Glutamatergic neuron (in vitro differentiated cells): Measurements from ENCODE around the gene NCOA4. TPM values are rescaled to one million over a fixed set of nuclear protein-coding genes. Genes with fewer than 3 reads are reported as not detected.
A peak's percentile ranks its signal among the peaks of the same experiment; 100 is the strongest.

ENCODE experiments used
- DNase-seq: peaks from one replicate; pipeline ENCODE4 v3.0.0; 2022
- H3K27ac Mint-ChIP-seq: one replicate; pipeline ENCODE4 v1.8.0; 2020; ENCODE audit warnings: mild to moderate bottlenecking, mixed read lengths, inconsistent platforms; ENCODE audit not compliant: unreplicated experiment
- H3K27me3 Mint-ChIP-seq: one replicate; pipeline ENCODE4 v1.8.0; 2020; ENCODE audit warnings: mild to moderate bottlenecking, moderate library complexity, mixed read lengths, inconsistent platforms; ENCODE audit not compliant: unreplicated experiment
- H3K36me3 Mint-ChIP-seq: one replicate; pipeline ENCODE4 v1.8.0; 2020; ENCODE audit warnings: mild to moderate bottlenecking, mixed read lengths, inconsistent platforms; ENCODE audit not compliant: unreplicated experiment
- H3K4me1 Mint-ChIP-seq: one replicate; pipeline ENCODE4 v1.8.0; 2020; ENCODE audit warnings: mild to moderate bottlenecking, low read depth, mixed read lengths, inconsistent platforms; ENCODE audit not compliant: unreplicated experiment
- H3K4me3 Mint-ChIP-seq: one replicate; pipeline ENCODE4 v1.8.0; 2020; ENCODE audit warnings: mild to moderate bottlenecking, mixed read lengths, inconsistent platforms; ENCODE audit not compliant: unreplicated experiment
- H3K9me3 Mint-ChIP-seq: one replicate; pipeline ENCODE4 v1.8.0; 2020; ENCODE audit warnings: mild to moderate bottlenecking, moderate library complexity, mixed read lengths, inconsistent platforms; ENCODE audit not compliant: unreplicated experiment
- total RNA-seq: library from RNA; stranded (reverse); fragmentation: NEBNext Ultra II Directional; extraction: Animal tissue kit (Norgen Biotek cat#: 25700); gene quantifications from one replicate; pipeline ENCODE4 v1.2.1, GENCODE V29; 2021; ENCODE audit not compliant: unreplicated experiment
- TF ChIP-seq, protein P1 (sequence below): fragments of 200-600 bp; sonication (generic); IDR thresholded peaks from one replicate; pipeline ENCODE4 v1.5.0; 2021; ENCODE audit not compliant: partially characterized antibody, unreplicated experiment

NCOA4 gene
- total RNA-seq, 1 donor from 2014 or later = 90.5 TPM

GRCh38 chr10:46031648-46032532, 1.5 kb upstream of the NCOA4 start:
- no peaks in the 10 kb centered on the region for H3K27me3 Mint-ChIP-seq
- peaks cover 20% of the 10 kb centered on the region for H3K4me1 Mint-ChIP-seq
- H3K9me3 Mint-ChIP-seq = peaks cover 8% of the 10 kb centered on the region
- H3K4me3 Mint-ChIP-seq = peak overlapping the region; percentile 18
- no peaks in the 10 kb centered on the region for H3K36me3 Mint-ChIP-seq
- TF ChIP-seq, protein P1, sequence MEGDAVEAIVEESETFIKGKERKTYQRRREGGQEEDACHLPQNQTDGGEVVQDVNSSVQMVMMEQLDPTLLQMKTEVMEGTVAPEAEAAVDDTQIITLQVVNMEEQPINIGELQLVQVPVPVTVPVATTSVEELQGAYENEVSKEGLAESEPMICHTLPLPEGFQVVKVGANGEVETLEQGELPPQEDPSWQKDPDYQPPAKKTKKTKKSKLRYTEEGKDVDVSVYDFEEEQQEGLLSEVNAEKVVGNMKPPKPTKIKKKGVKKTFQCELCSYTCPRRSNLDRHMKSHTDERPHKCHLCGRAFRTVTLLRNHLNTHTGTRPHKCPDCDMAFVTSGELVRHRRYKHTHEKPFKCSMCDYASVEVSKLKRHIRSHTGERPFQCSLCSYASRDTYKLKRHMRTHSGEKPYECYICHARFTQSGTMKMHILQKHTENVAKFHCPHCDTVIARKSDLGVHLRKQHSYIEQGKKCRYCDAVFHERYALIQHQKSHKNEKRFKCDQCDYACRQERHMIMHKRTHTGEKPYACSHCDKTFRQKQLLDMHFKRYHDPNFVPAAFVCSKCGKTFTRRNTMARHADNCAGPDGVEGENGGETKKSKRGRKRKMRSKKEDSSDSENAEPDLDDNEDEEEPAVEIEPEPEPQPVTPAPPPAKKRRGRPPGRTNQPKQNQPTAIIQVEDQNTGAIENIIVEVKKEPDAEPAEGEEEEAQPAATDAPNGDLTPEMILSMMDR = no peak
- peak overlapping the region; percentile 31 for H3K27ac Mint-ChIP-seq
- no peak for DNase-seq

DNA sequence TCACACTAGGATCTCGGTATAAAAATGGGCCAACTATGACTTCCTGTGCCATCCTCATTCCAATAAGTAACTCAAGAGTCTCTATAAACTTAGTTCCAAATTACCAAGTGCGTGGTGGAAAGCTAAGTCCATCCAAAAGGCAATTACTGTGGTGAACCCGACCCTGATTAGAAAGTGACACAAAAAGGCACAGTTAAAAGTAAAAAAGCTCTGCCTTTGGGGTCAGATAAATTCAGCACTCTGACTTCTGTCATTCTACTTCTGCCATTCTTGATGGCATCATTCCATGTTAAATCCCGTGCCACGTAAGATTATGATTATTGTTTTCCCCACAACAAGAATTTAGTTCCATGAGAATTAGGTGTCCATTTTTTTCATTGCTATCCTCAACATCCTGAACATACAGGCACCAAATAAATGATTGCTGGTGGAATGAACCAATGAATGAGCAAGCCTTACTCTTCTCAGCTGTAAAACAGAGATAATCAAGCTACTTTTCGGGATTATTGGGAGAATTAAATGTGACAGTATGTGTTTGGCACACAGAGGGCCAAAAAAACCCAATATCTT, 877 bp downstream of the NCOA4 start:
- Mint-ChIP-seq H3K4me3 (peak overlapping the region; percentile 93), H3K4me1 (peaks cover 30% of the 10 kb centered on the region), H3K9me3 (peaks cover 8% of the 10 kb centered on the region), H3K27me3 (no peaks in the 10 kb centered on the region), H3K27ac (peak overlapping the region; percentile 95), H3K36me3 (no peaks in the 10 kb centered on the region)
- no peak for DNase-seq
- TF ChIP-seq, protein P1 = no peak

DNA sequence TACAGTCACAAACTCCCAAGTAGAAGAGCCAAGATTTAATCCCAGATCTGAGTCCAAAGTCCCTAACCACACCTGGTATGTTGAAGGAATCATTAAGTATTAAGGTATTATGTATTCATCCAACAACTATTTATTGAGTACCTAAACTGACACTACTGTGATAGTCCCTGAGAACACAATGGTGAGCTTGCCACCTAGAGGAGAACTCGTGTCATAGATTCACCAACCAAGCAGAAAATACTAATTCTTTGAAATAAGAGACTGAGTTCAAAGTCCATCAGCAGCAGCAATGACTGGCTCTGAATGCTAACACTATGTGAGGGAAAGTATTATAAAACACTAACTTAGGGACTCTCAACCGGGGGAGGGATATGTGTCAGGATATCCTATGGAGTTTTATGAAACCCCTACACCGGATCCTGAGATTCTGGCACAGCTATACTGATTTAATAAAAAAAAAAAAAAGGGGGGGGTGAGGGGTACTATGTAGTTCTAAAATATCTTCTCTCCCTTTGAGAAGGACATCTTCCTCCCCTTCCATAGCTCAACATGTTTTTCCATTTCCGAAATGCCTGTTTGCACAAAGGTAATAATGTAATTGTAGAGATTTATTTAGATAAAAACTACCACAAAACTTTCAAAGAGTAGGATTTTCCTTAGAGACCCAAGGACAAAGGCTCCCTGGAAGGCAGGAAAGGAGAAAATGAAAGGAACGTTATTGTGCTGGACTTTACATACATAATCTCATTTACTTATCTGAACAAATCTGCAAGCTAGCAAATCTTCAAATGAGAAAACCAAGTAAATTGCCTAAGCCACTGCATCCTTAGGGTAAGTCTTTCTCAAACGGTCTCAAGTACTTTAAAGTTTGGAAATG, 1.6 kb downstream of the NCOA4 start:
- Mint-ChIP-seq H3K27ac (no peak overlapping the region), H3K36me3 (no peaks in the 10 kb centered on the region), H3K27me3 (no peaks in the 10 kb centered on the region), H3K4me1 (peaks cover 37% of the 10 kb centered on the region), H3K4me3 (peak overlapping the region; percentile 93), H3K9me3 (peaks cover 8% of the 10 kb centered on the region)
- DNase-seq = no peak
- TF ChIP-seq, protein P1 = peak; percentile 70

GRCh38 chr10:46026106-46026505, 4.3 kb downstream of the NCOA4 start:
- H3K4me3 Mint-ChIP-seq = no peak overlapping the region
- H3K36me3 Mint-ChIP-seq = no peaks in the 10 kb centered on the region
- H3K27me3 Mint-ChIP-seq = peaks cover 2% of the 10 kb centered on the region
- H3K9me3 Mint-ChIP-seq = peaks cover 11% of the 10 kb centered on the region
- TF ChIP-seq, protein P1 = no peak
- no peak for DNase-seq
- no peak overlapping the region for H3K27ac Mint-ChIP-seq
- H3K4me1 Mint-ChIP-seq = peaks cover 34% of the 10 kb centered on the region
